Smooth muscle cell (in vitro differentiated cells): ENCODE results near the gene C12orf57. TPM values are rescaled to one million over a fixed set of nuclear protein-coding genes. Genes with fewer than 3 reads are reported as not detected.

Experiments
- DNase-seq: peaks from one replicate; lab custom pipeline; 2025; ENCODE audit not compliant: unreplicated experiment; lab: John Stamatoyannopoulos, UW
- H2AFZ ChIP-seq: fragments of 200-600 bp; sonication (generic); 2 replicates; pipeline ENCODE4 v1.6.0; 2016; ENCODE audit warnings: antibody characterized with exemption, low read depth, mild to moderate bottlenecking
- H3F3A ChIP-seq: fragments of 200-600 bp; sonication (generic); 2 replicates; pipeline ENCODE4 v1.6.0; 2017; ENCODE audit warnings: antibody characterized with exemption, low read depth
- H3K27ac ChIP-seq: fragments of 200-600 bp; sonication (generic); 2 replicates; pipeline ENCODE4 v1.5.1; 2016; ENCODE audit warnings: low read depth, mild to moderate bottlenecking
- H3K27me3 ChIP-seq: fragments of 200-600 bp; sonication (generic); 2 replicates; pipeline ENCODE4 v1.6.1; 2016; ENCODE audit warnings: low read depth, mild to moderate bottlenecking
- H3K36me3 ChIP-seq: fragments of 200-600 bp; sonication (generic); 2 replicates; pipeline ENCODE4 v1.5.1; 2016; ENCODE audit warnings: low read depth
- H3K4me1 ChIP-seq: fragments of 200-600 bp; sonication (generic); 2 replicates; pipeline ENCODE4 v1.5.1; 2016; ENCODE audit warnings: low read depth
- H3K4me2 ChIP-seq: fragments of 200-600 bp; sonication (generic); 2 replicates; pipeline ENCODE4 v1.6.0; 2016; ENCODE audit warnings: mild to moderate bottlenecking
- H3K4me3 ChIP-seq: fragments of 200-600 bp; sonication (generic); 2 replicates; pipeline ENCODE4 v1.5.1; 2016; ENCODE audit warnings: mild to moderate bottlenecking
- H3K79me2 ChIP-seq: fragments of 200-600 bp; sonication (generic); 2 replicates; pipeline ENCODE4 v1.6.0; 2016; ENCODE audit warnings: low read depth, mild to moderate bottlenecking
- H3K9ac ChIP-seq: fragments of 200-600 bp; sonication (generic); 2 replicates; pipeline ENCODE4 v1.6.0; 2016; ENCODE audit warnings: low read depth
- H3K9me3 ChIP-seq: fragments of 200-600 bp; sonication (generic); replicated peaks from 2 replicates; pipeline ENCODE4 v1.5.1; 2016; ENCODE audit warnings: low read depth
- H4K20me1 ChIP-seq: fragments of 200-600 bp; sonication (generic); 2 replicates; pipeline ENCODE4 v1.6.0; 2016; ENCODE audit warnings: low read depth
- CTCF ChIP-seq: fragments of 200-600 bp; sonication (generic); IDR thresholded peaks from 2 replicates; pipeline ENCODE4 v1.5.1; 2017; ENCODE audit warnings: borderline replicate concordance, mild to moderate bottlenecking, antibody characterized with exemption; ENCODE audit not compliant: insufficient read depth, poor library complexity, severe bottlenecking
- WGBS: methylation state at CpG from one replicate; pipeline ENCODE4 v1.1.7; 2016; ENCODE audit warnings: low lambda C conversion rate; 5-methylcytosine and 5-hydroxymethylcytosine counted together
- polyA plus RNA-seq: library from polyadenylated mRNA; unstranded; fragments of >200 nt; fragmentation: Nextera tagmentation; extraction: Ambion mirVana; gene quantifications from 2 replicates; pipeline ENCODE4 v1.2.1, GENCODE V29; 2016
- total RNA-seq: library from RNA; depleted of rRNA; stranded (reverse); fragments of >200 nt; gene quantifications from 2 replicates; pipeline ENCODE4 v1.2.3, GENCODE V29; 2014

The C12orf57 gene
- total and polyA plus RNA-seq, 2 experiments from 2014 or later, result 397 to 494 TPM

- H3K4me3 ChIP-seq, result peak overlapping the region; percentile 64
- H3F3A ChIP-seq, result peaks cover 45% of the 10 kb centered on the region
- peaks cover 11% of the 10 kb centered on the region for H3K4me1 ChIP-seq
- H3K36me3 ChIP-seq, result no peaks in the 10 kb centered on the region
- H3K79me2 ChIP-seq, result peaks cover 26% of the 10 kb centered on the region
- 69% methylated on average over 33 of the region's 36 CpGs for WGBS
- H3K4me2 ChIP-seq, result peak overlapping the region; percentile 92
- H3K27me3 ChIP-seq, result no peaks in the 10 kb centered on the region
- no peak for DNase-seq
- H3K27ac ChIP-seq, result peak overlapping the region; percentile 61
- no peak overlapping the region for H3K9ac ChIP-seq
- no peaks in the 10 kb centered on the region for H3K9me3 ChIP-seq
- H4K20me1 ChIP-seq, result peaks cover 27% of the 10 kb centered on the region
- no peak overlapping the region for H2AFZ ChIP-seq
- no peak for TF ChIP-seq CTCF
Measured at GRCh38 chr12:6936636-6937480, 7.0 kb upstream of the C12orf57 start.

GRCh38 chr12:6937481-6938352 lies 6.1 kb upstream of the C12orf57 start:
- H4K20me1 ChIP-seq, result peaks cover 18% of the 10 kb centered on the region
- DNase-seq, result peak; percentile 55
- H3K27me3 ChIP-seq, result no peaks in the 10 kb centered on the region
- WGBS, result 3% methylated on average over 57 of the region's 80 CpGs
- H3K79me2 ChIP-seq, result peaks cover 17% of the 10 kb centered on the region
- TF ChIP-seq CTCF, result peak; percentile 91
- no peaks in the 10 kb centered on the region for H3K36me3 ChIP-seq
- peaks cover 11% of the 10 kb centered on the region for H3K4me1 ChIP-seq
- no peaks in the 10 kb centered on the region for H3K9me3 ChIP-seq
- peak overlapping the region; percentile 5 for H2AFZ ChIP-seq
- peak overlapping the region; percentile 61 for H3K27ac ChIP-seq
- peaks cover 47% of the 10 kb centered on the region for H3F3A ChIP-seq
- peak overlapping the region; percentile 64 for H3K4me3 ChIP-seq
- peak overlapping the region; percentile 71 for H3K9ac ChIP-seq
- H3K4me2 ChIP-seq, result peak overlapping the region; percentile 92

- no peak for TF ChIP-seq CTCF
- no peak for DNase-seq
- Histone ChIP-seq H3K4me2 (peak overlapping the region; percentile 82), H3K9ac (peak overlapping the region; percentile 62), H3K9me3 (no peaks in the 10 kb centered on the region), H3K36me3 (no peaks in the 10 kb centered on the region), H3K27me3 (no peaks in the 10 kb centered on the region), H3K4me1 (peaks cover 15% of the 10 kb centered on the region), H3F3A (peaks cover 42% of the 10 kb centered on the region), H2AFZ (no peak overlapping the region), H3K4me3 (peak overlapping the region; percentile 64), H4K20me1 (peaks cover 10% of the 10 kb centered on the region), H3K79me2 (peaks cover 9% of the 10 kb centered on the region), H3K27ac (peak overlapping the region; percentile 15)
- WGBS, result 94% methylated on average over 29 of the region's 32 CpGs
Measured at GRCh38 chr12:6938353-6939190, 5.2 kb upstream of the C12orf57 start.
